ENCODE data around the gene LRRC27.
A peak's percentile ranks its signal among the peaks of the same experiment; 100 is the strongest.

Gene LRRC27

DNA sequence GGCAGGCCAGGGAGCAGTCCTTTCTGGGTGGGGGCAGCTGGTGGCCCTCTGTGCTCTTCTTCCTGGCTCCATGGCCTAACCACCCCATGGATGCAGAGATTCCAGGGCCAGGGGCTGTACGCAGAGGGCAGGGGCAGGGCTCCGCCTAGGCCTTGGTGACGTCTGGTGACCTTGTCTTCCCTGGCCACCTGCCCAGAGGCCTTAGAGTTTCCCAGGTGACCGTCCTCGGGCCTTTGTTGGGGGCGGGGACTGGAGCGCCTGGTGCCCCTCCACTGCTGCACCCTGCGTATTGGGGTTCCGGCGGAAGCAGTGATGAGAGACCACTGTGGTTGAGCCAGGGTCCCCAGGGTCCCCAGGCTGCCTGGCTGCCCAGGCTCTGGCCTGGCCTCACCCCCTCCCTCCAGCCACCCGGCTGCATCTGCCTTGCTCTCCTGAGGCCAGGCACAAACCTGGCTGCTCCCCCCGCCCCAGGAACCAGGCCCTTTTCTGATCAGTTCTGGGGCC is 75.3 kb downstream of the LRRC27 start:
- no peak overlapping the region for H3K4me3 Mint-ChIP-seq
- no peaks in the 10 kb centered on the region for H3K27me3 Mint-ChIP-seq
- H3K27ac Mint-ChIP-seq (ENCODE audit: low read depth): no peak overlapping the region
- ATAC-seq (replicated peaks; ENCODE audit: extremely low read depth, poor library complexity, severe bottlenecking): no peak
- peaks cover 16% of the 10 kb centered on the region for H3K36me3 Mint-ChIP-seq (ENCODE audit: insufficient read depth)
- H3K9me3 Mint-ChIP-seq: no peaks in the 10 kb centered on the region
- peaks cover 21% of the 10 kb centered on the region for H3K4me1 Mint-ChIP-seq
- no peak for DNase-seq (ENCODE audit: low spot score in 2 of 2)

DNA sequence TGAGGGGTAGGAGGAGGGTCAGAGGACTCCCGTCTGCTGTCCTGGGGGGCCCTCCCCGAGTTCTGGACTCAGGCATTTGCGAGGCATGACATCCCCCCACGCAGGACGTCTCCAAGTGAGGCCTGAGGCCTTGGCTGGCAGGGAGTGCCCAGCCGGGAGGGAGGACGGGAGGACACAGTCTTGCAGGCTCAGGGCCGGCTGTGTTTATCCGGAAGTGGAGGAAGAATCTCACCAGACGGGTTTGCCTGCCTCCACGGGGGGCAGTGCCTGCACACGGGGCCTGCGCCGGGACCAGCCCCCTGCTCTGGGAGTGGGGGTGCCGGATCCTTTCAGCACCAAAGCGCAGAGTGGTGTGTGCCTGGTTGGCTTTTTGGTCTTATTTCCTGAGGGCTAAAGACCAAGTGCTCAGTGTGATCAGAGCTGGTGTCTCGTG is 75.9 kb downstream of the LRRC27 start:
- Mint-ChIP-seq H3K9me3 (no peaks in the 10 kb centered on the region), H3K27me3 (no peaks in the 10 kb centered on the region), H3K4me3 (no peak overlapping the region), H3K27ac (ENCODE audit: low read depth) (peak overlapping the region; percentile 57), H3K4me1 (peaks cover 21% of the 10 kb centered on the region), H3K36me3 (ENCODE audit: insufficient read depth) (peaks cover 16% of the 10 kb centered on the region)
- ATAC-seq (replicated peaks; ENCODE audit: extremely low read depth, poor library complexity, severe bottlenecking) (no peak), DNase-seq (ENCODE audit: low spot score in 2 of 2) (no peak)

DNA sequence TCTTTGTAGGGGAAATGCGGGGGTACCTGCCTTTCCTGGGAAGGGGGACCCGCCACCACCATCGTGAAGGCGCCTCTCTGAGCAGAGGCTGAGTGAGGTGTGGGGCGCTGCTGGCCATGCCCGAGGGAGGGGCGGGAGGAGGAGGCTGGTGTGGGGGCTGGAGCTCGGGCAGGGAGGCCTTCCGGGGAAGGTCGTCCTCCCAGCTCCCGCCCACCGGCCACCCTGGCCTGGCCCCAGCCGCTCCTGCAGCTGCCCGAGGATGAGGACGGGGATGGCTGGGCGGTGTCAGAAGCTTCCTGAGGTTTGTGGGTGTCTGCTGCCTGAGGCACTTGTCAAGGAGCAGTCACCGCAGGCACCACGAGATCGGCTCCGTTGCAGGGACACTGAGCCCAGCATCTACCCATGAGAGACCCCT is 76.4 kb downstream of the LRRC27 start:
- Mint-ChIP-seq H3K27me3 (no peaks in the 10 kb centered on the region), H3K36me3 (ENCODE audit: insufficient read depth) (peaks cover 16% of the 10 kb centered on the region), H3K4me1 (peaks cover 18% of the 10 kb centered on the region), H3K4me3 (no peak overlapping the region), H3K27ac (ENCODE audit: low read depth) (peak overlapping the region; percentile 57), H3K9me3 (no peaks in the 10 kb centered on the region)
- ATAC-seq (replicated peaks; ENCODE audit: extremely low read depth, poor library complexity, severe bottlenecking) (peak; percentile 34), DNase-seq (ENCODE audit: low spot score in 2 of 2) (no peak)

GRCh38 chr10:132408823-132409666 is 77.1 kb downstream of the LRRC27 start:
- DNase-seq (ENCODE audit: low spot score in 2 of 2): no peak
- no peak for ATAC-seq (replicated peaks; ENCODE audit: extremely low read depth, poor library complexity, severe bottlenecking)
- H3K27ac Mint-ChIP-seq (ENCODE audit: low read depth): peak overlapping the region; percentile 59
- H3K4me3 Mint-ChIP-seq: no peak overlapping the region
- H3K36me3 Mint-ChIP-seq (ENCODE audit: insufficient read depth): peaks cover 16% of the 10 kb centered on the region
- no peaks in the 10 kb centered on the region for H3K27me3 Mint-ChIP-seq
- peaks cover 17% of the 10 kb centered on the region for H3K4me1 Mint-ChIP-seq
- H3K9me3 Mint-ChIP-seq: no peaks in the 10 kb centered on the region

DNA sequence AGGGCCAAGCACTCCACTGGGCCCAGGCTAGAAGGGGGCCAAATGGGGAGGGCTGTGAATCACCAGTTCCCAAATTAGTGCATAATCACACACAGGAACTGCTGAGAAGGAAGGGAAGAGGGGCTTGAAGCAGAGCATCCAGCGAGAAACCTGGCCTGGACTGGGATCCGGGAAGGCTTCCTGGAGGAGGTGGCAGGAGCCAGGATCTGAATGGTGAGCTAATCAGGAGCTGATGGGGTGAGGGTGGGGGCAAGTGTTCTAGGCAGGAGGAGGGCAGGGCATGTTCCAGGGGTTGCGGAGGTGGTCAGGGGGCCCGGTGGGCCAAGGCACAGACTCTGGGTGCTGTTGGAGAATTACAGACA is 77.7 kb downstream of the LRRC27 start:
- ATAC-seq (replicated peaks; ENCODE audit: extremely low read depth, poor library complexity, severe bottlenecking): no peak
- Mint-ChIP-seq H3K27ac (ENCODE audit: low read depth) (peak overlapping the region; percentile 59), H3K4me1 (peaks cover 17% of the 10 kb centered on the region)

DNA sequence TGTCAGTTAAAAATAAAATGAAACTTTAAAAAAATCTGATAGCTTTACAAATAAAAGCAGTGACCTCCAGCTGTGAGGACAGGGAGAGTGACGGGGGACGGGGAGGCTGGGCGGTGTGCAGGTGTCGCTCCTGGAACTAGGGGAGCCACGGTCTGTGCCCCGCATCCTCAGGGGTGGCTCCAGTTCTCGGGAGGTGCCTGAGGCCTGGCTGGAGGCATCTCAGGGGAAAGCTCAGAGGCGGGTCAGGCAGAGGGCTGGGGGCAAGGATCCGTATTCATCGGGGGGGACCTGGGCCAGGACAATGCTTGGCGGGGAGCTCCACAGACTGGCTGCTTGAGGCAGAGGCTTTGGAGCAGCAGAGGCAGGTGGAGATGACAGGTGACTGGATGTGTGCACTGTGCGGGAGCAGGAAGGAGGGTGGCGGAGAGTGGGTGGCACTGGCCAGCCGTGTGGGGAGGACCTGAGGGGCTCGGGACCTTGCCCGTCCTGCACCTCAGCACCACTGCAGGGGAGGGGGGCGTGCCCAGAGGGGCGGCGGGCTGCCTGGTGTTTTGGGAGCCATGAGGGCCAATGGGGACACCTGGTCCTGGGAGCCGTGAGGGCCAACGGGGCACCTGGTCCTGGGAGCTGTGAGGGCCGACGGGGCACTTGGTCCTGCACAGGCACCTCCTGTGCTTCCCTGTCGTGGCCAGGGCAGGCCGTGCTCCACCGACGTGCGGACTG is 78.2 kb downstream of the LRRC27 start:
- Mint-ChIP-seq H3K27ac (ENCODE audit: low read depth) (peak overlapping the region; percentile 59), H3K4me1 (peaks cover 17% of the 10 kb centered on the region), H3K9me3 (no peaks in the 10 kb centered on the region), H3K4me3 (no peak overlapping the region), H3K27me3 (no peaks in the 10 kb centered on the region), H3K36me3 (ENCODE audit: insufficient read depth) (peaks cover 16% of the 10 kb centered on the region)
- DNase-seq (ENCODE audit: low spot score in 2 of 2) (no peak), ATAC-seq (replicated peaks; ENCODE audit: extremely low read depth, poor library complexity, severe bottlenecking) (no peak)

More for the DNA sequence above, 77.7 kb downstream of the LRRC27 start:
- H3K27me3 Mint-ChIP-seq: no peaks in the 10 kb centered on the region
- no peak overlapping the region for H3K4me3 Mint-ChIP-seq
- H3K9me3 Mint-ChIP-seq: no peaks in the 10 kb centered on the region
- no peak for DNase-seq (ENCODE audit: low spot score in 2 of 2)
- H3K36me3 Mint-ChIP-seq (ENCODE audit: insufficient read depth): peaks cover 16% of the 10 kb centered on the region

GRCh38 chr10:132410779-132411532 is 79.0 kb downstream of the LRRC27 start:
- no peak for ATAC-seq (replicated peaks; ENCODE audit: extremely low read depth, poor library complexity, severe bottlenecking)
- Mint-ChIP-seq H3K9me3 (no peaks in the 10 kb centered on the region), H3K27me3 (no peaks in the 10 kb centered on the region), H3K4me1 (peaks cover 17% of the 10 kb centered on the region), H3K4me3 (no peak overlapping the region), H3K36me3 (ENCODE audit: insufficient read depth) (peaks cover 13% of the 10 kb centered on the region), H3K27ac (ENCODE audit: low read depth) (no peak overlapping the region)
- no peak for DNase-seq (ENCODE audit: low spot score in 2 of 2)

DNA sequence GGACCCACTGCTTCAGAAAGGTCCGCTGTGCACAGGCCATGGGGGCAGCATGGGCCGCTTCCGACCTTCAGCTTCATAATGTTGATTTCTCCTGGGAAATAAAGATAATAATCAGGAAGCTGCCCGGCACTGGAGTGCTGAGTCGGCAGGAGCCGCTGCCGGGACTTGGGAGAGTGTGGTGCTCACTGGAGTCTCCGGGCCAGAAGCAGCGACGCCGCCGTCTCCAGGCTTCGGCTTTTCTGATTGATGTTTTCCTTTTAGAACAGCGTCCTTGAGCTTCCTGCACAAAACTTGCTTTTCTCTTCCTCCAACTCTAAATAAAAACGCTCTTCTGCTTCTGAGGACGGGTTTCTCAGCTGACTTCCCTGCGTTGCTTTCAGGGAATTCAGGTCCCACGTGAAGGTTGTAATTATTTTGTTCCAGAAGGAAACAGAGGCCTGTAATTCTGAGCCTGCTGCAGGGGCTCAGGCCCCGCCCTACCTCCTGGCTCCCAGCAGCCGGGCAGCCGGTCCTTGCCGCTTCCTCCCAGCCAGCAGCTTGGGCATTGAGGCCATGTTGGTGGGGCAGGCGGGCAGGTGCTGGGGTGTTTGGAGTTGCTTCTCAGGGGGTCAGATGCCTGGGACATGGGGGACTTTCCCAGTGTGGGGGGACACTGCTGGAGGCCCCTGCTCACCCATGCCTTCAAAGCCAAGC is 79.7 kb downstream of the LRRC27 start:
- Mint-ChIP-seq H3K4me1 (peaks cover 17% of the 10 kb centered on the region), H3K4me3 (no peak overlapping the region), H3K36me3 (ENCODE audit: insufficient read depth) (peaks cover 10% of the 10 kb centered on the region), H3K27me3 (no peaks in the 10 kb centered on the region), H3K27ac (ENCODE audit: low read depth) (no peak overlapping the region), H3K9me3 (no peaks in the 10 kb centered on the region)
- ATAC-seq (replicated peaks; ENCODE audit: extremely low read depth, poor library complexity, severe bottlenecking): no peak
- no peak for DNase-seq (ENCODE audit: low spot score in 2 of 2)

DNA sequence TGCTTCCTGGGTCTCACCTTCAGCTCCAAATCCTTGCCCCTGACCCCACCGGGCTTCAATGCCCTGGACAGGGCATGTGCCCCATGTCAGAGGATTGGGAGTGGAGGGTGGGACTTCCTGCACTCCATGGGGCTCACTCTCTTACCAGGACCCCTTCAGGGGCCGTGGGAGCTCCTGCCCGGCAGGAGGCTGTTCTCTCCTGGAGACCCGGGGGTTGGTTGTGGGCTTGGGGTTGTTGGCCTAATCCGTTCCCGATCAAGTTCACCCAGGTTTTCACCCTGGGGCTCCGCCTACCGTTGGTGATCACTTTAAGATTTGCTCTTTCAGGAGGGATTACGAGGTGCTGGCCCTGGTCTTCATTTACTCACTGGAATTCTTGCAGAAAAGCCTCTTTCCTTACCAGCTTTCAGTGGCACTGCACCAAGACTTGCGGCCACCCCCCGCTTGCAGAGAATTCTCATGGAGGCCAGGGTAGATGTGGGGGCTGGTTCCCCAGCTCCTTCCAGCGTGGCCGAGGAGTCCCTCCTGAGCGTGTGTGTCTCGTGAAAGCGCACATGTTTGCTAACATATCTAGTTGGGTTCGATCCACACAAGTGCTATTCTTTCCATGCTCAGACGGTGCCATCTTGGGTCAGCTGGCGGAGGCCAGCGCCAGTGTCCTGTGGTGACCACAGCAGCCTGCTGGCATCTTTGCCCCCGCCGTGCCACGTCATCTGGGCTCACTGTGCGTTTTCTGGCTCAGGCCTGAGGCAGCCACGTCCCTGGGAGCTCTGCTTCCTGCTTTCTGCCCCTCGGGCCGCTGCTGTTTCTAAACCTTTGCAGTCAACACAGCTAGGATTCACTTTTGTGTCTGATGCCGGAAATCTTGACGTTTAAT is 80.6 kb downstream of the LRRC27 start:
- Mint-ChIP-seq H3K4me3 (no peak overlapping the region), H3K9me3 (no peaks in the 10 kb centered on the region), H3K27me3 (no peaks in the 10 kb centered on the region), H3K4me1 (peaks cover 16% of the 10 kb centered on the region), H3K27ac (ENCODE audit: low read depth) (no peak overlapping the region), H3K36me3 (ENCODE audit: insufficient read depth) (peaks cover 9% of the 10 kb centered on the region)
- no peak for ATAC-seq (replicated peaks; ENCODE audit: extremely low read depth, poor library complexity, severe bottlenecking)
- DNase-seq (ENCODE audit: low spot score in 2 of 2): no peak

- Mint-ChIP-seq H3K27ac (ENCODE audit: low read depth) (no peak overlapping the region), H3K27me3 (no peaks in the 10 kb centered on the region), H3K36me3 (ENCODE audit: insufficient read depth) (peaks cover 6% of the 10 kb centered on the region), H3K4me1 (peaks cover 9% of the 10 kb centered on the region), H3K9me3 (no peaks in the 10 kb centered on the region), H3K4me3 (no peak overlapping the region)
- DNase-seq (ENCODE audit: low spot score in 2 of 2): no peak
- ATAC-seq (replicated peaks; ENCODE audit: extremely low read depth, poor library complexity, severe bottlenecking): no peak
Measured at GRCh38 chr10:132413226-132414205, 81.5 kb downstream of the LRRC27 start.

Measured in central memory CD8-positive, alpha-beta T cell (primary cell).